Activated CD4-positive, alpha-beta T cell treated with anti-CD3 and anti-CD28 coated beads, Interleukin-2, Interleukin-4, amounts not matched to agents 100 ng/mL and 50 ng/mL, durations not matched to agents 16 hours and 8 hours (primary cell): ENCODE measurements around the gene RXFP4.
"Not testable (repeated sequence)": the region's sequence is repeated elsewhere in the genome, so short reads cannot be mapped to it uniquely, and the experiment has no call there.

Experiments
- DNase-seq: peaks from one replicate; pipeline ENCODE4 v3.0.0-alpha.2; 2020; ENCODE audit warnings: low spot score

Gene RXFP4, protein sequence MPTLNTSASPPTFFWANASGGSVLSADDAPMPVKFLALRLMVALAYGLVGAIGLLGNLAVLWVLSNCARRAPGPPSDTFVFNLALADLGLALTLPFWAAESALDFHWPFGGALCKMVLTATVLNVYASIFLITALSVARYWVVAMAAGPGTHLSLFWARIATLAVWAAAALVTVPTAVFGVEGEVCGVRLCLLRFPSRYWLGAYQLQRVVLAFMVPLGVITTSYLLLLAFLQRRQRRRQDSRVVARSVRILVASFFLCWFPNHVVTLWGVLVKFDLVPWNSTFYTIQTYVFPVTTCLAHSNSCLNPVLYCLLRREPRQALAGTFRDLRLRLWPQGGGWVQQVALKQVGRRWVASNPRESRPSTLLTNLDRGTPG

GRCh38 chr1:155940993-155941844, at the start of gene RXFP4:
RXFP4 (plus strand) TSS chr1:155941638; CDS start chr1:155941710, 72 bp downstream.
- DNase-seq, result no peak

GRCh38 chr1:155892796-155893195, 48.6 kb upstream of the RXFP4 start:
- DNase-seq, result no peak

- DNase-seq, result peak; percentile 39
Measured at GRCh38 chr1:155893389-155894142, 47.9 kb upstream of the RXFP4 start.

- not testable (repeated sequence) for DNase-seq
Measured at GRCh38 chr1:155895617-155896016, 45.8 kb upstream of the RXFP4 start.

DNA sequence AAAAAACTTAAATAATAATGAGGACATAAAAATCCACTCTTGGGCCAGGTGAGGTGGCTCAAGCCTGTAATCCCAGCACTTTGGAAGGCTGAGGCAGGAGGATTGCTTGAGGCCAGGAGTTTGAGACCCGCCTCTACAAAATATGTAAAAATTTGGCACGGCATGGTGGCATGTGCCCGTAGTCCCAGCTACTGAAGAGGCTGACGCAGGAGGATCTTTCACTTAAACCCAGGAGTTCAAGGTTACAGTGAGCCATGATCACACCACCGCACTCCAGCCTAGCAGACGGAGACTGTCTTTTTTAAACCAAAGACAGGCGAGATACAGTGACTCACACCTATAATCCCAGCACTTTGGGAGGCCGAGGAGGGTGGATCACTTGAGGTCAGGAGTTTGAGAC, 45.0 kb upstream of the RXFP4 start:
- not testable (repeated sequence) for DNase-seq

- DNase-seq, result no peak
Measured at GRCh38 chr1:155897746-155898145, 43.7 kb upstream of the RXFP4 start.

GRCh38 chr1:155898888-155899287, 42.5 kb upstream of the RXFP4 start:
- DNase-seq, result no peak

DNA sequence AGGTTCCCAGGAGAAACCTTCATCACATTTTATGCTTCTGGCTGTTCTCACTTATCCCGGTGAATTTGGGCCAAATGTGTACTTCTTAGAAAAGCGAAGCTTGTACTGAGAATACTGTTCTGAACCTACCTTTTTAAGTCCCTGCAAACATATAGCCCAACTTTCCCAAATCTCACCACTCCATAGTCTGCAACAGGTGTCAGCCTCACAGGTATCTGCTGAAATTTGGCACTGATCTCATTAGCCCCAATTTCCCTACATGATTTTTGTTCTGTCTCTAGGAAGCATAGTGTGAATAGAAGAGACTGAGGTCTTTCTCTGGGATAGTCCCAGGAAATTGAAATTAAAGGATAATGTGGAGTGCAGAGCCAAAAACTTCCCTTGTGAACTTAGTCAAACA, 41.8 kb upstream of the RXFP4 start:
- no peak for DNase-seq

DNA sequence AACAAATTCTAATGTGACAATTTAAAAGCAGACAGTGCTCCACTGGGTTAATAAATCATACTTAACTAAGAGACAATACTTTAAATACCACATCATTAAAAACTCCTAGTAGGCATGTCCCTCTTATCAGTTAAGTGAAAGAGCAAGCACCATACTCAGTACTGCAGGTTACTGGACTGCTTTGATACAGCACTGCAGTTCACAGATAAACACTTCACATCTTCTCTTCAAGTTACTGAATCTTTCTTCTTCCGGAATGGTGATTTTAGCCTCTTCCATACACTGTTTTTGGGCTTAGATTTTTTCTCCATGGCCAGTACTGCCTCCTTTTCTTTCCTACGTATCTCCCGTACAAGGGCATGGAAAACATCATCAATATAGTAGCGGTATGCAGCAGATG, 41.3 kb upstream of the RXFP4 start:
- no peak for DNase-seq

DNA sequence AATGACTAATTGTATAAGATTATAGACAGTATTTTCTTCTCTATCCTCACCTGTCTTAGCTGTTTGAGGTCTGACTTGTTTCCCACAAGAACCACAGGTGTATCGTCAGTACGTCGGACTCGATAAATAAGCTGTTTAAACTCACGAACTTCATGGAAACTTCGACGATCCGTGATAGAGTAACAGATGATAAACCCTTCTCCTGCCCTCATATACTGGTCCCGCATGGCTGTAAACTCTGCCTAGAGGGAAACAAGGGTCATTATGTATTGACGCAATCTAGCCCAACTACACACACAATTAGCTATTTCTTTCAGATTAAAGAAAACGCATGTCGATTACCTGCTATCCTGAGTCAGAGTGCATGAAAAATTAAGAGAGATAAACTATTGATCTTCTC, 37.2 kb upstream of the RXFP4 start:
- no peak for DNase-seq

DNA sequence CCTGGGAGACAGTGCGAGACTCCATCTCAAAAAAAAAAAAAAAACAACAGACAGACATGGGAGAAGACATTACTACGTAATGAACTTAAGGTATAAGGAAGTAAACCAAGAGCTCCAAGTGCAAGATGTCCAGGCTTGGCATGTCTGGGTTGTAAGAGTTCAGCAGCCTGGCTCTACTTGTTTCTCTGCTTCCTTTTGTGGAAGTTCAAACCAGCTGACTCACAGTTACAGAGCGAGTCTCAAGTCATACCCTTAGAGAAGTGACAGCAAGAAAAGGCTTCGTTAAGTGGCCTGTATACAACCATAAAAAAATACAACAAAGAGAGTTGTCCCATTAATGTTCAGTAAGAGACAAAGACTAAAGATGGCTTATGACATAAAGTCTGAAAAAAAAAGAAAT, 31.5 kb upstream of the RXFP4 start:
- DNase-seq, result no peak

DNA sequence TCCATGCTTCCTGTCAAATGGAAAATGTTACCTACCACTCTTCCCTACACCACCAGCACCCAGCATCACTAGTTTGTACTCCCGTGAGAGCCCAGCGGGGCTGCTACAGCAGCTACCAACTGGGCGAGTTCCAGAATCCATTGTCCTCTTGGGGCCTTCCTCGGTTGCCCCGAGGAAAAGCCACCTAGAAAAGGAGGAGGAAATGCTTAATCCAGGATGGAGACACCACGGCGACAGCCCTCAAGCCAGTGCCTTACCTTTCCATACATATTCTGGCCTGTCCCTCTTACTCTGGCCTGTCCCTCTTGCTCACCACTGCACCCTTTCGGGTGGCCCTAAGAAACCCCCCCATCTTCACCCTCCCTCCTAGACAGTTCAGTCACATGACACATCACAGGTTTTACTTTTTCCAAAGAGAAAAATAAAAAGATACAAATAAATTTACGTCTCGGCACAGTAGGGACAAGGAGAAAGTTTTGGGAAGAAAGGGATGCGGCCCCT, 30.8 kb upstream of the RXFP4 start:
- no peak for DNase-seq

DNA sequence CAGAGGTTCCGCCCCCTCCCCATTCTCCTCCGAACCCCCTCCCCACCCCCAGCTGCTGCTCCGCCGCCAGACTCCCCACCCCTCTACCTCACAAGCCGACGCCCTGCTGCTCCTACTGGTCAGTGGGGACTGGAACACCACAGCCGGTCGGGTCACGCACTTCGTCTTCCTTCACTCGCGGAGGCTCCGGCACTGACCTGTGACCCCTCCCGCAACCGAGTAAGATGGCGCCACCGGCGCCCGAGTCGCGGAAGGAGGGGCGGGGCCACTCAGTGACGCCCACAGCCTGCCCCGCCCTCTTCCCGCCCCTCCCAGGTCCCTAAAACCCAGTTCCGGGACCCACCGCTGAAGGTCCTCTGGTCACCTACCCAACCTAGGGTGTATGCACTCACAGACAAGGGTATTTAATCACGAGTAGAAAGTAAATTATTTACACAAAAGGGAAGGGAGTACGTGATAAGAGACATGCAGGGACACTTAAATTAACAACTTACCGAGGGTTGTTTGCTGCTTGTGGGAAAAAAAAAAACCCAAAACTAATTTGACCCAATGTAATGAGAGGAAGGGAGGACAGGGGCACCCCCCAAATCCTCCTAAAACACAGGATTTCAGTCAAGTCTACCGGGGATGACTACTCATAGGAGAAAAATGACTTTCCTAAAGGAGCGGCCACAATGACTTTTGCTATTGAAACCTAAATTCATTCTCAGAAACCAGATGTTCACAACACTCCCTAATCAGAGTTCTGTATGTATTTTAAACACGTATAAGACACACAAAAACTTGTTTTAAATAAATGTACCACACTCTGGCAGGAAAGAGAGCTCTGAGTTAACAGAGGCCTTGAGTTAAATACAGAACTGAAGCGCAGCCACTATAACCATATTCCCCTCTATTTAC, 30.0 kb upstream of the RXFP4 start, which contains the start of gene RIT1:
TSS of gene RIT1 (minus strand) at position 194 of the 900 bp plus-strand sequence. CDS start 588 bp downstream, outside the sequence.
- peak; percentile 87 for DNase-seq

DNA sequence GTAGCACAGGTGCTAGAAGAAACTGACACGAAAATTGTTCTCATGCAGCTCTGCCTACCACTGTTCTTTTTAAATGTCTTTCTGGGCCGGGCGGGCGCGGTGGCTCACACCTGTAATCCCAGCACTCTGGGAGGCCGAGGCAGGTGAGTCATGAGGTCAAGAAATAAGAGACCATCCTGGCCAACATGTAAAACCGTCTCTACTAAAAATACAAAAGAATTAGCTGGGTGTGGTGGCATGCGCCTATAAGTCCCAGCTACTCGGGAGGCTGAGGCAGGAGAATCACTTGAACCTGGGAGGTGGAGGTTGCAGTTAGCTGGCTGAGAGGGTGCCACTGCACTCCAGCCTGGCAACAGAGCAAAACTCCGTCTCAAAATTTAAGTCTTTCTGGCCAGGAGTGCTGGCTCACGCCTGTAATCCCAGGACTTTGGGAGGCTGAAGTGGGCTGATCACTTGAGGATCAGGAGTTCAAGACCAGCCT, 29.3 kb upstream of the RXFP4 start:
- no peak for DNase-seq

DNA sequence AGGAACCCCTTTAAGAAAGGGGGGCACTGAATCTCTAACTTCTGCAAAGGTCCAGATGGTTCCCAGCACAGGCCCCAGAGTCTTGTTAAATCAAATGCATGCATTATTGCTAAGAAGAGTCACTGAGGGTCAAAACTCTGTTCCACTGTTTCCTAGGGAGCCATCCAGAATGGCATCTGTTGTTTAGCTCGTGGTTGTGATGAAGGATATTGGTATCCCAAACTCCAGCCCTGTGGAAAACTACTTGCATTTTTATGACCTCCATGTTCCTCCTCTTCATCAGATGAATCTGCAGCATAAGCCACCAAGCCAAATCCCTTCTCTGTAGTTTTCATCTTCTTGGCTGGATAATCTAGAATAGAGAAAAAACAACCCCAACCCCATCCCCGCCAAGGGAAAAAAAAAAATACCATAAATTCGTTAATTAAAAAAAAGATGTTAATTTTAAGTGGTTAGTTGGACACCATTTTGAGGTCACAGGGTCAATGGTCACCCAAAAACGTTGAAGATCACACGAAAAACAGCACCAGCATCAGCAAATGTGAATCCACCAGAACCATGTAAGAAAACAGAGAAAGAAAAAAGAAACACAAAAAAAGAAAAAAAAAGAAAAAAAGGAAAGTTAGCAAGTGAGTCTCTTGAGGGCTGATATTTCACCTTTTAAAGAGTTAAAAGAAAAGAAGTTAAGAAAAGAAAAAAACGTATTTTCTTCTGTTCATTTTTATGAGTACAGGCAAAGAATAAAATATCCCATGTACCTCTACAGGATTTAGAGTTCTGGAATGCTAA, 27.3 kb upstream of the RXFP4 start:
- DNase-seq, result no peak

GRCh38 chr1:155918660-155919059, 22.8 kb upstream of the RXFP4 start:
- no peak for DNase-seq

DNA sequence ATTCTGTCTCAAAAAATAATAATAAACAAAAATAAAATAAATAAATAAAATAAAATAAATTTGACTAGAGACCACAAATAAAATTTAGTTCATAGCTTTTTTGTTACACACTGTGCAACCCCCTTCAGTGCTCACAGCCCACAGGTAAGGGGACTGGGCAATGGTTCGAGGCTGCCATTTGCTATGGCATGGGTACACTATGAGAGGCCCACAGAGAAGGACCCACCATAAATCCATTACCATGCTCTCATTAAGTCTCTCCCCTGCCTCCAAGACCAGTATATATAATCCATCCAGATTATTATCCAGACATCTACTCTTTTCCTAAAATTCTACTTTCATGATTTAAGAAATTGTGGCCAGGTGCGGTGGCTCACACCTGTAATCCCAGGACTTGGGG, 21.6 kb upstream of the RXFP4 start:
- DNase-seq, result no peak

DNA sequence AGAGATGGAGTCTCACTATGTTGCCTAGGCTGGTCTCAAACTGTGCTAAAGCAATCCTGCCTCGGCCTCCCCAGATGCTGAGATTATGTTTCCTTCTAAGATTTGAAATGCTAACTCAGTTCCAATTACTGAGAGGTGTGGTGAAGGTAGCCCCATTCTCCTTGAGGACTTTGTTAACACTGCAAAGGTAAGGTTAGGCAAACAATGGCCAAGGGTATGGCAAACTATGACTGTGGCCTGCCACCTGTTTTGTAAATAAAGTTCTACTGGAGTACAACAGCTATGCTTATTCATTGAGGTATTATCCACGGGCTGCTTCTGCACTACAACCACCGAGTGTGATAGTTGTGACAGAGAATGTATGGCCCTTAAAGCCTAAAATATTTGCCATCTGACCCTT, 20.7 kb upstream of the RXFP4 start:
- no peak for DNase-seq

- no peak for DNase-seq
Measured at GRCh38 chr1:155925506-155925905, 15.9 kb upstream of the RXFP4 start.

DNA sequence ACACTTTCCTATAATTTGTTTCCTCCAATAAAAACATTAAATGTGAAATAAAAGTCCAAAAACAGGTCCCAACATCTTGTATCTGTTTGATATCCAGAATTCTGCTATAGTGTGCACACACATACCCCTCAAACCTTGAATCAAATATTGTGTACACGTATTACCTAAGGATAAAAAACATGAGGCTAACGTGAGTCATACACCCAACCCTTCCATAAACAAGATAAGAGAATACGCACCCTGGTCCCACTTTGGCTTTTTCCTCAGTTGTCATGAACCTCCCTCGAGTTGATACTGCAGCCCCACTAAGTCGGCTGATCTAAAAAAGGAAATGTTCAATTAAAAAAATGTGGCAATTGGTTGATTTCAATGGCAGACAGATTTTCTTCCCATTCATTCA, 12.4 kb upstream of the RXFP4 start:
- no peak for DNase-seq
